Urothelium cell line (cell line): ENCODE measurements around the gene LPAR2.
A peak's percentile ranks its signal among the peaks of the same experiment; 100 is the strongest.
"Not testable (repeated sequence)": the region's sequence is repeated elsewhere in the genome, so short reads cannot be mapped to it uniquely, and the experiment has no call there.

Experiments used
- DNase-seq: peaks from one replicate; pipeline ENCODE4 v3.0.0; 2011; ENCODE audit warnings: low spot score, mixed read lengths
- FAIRE-seq: peaks from 2 replicates; lab custom pipeline; 2011; peaks lifted over from hg19 to GRCh38; lab: Jason Lieb, UNC

LPAR2 gene

DNA sequence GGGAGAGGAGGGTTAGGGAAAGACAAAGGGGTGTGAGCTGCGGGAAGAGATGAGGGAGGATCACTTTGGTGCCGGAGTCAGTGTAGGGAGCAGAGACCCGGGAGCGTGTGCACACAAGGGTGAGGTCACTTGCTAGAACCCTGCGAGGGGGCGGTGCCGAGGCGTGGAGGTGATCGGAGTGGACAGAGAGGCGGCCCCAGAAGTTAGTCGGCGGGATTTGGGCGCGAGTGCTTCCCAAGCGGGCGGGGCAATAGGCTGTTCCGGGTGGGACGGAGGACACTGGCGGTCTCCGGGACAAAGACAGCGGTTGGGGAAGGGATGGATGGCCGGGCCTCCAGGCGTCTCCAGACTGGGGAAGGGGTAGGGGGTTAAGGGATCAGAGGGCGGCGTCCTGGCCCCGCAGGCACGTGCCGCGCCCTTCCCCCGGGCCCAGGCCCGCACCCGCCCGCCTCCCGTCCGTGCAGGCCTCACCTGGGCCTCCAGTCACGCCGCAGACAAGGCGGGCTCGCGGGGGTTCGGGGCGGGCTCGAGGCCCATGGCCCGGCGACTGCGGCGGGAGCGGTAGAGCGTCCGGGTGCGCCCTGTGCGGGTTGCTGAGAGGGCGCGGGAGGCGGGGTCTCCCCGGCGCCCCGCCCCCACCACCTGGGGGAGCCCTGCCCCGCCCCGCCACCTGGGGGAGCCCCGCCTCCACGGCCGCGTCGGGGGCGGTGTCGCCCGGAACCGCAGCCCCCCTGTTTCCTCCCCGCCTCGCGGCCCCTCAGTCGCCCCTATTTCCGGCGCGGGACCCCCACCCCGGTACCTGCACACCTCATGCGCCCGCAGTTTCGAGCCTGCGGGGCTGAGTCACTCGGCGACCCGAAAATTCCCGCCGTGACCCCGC is at the start of gene LPAR2:
LPAR2 (minus strand) TSS at position 600 of the 880 bp plus-strand sequence. CDS start 945 bp downstream, outside the sequence.
- DNase-seq (no peak), FAIRE-seq (no peak)

DNA sequence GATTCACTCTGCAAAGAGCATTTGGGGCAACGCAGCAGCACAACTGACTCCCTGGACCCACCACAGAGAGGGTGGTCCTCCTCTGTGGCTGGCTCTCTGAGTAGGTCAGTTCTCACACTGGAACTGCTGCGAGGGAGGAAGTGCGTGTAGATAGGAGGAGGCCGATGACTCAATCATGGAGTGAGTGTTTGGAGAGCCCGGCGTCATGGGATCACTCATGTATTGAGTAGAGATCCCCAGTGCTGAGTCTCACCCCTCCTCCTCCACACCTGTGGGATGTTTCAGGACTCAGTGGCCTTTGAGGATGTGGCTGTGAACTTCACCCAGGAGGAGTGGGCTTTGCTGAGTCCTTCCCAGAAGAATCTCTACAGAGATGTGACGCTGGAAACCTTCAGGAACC is 49.6 kb upstream of the LPAR2 start:
- DNase-seq, result no peak

DNA sequence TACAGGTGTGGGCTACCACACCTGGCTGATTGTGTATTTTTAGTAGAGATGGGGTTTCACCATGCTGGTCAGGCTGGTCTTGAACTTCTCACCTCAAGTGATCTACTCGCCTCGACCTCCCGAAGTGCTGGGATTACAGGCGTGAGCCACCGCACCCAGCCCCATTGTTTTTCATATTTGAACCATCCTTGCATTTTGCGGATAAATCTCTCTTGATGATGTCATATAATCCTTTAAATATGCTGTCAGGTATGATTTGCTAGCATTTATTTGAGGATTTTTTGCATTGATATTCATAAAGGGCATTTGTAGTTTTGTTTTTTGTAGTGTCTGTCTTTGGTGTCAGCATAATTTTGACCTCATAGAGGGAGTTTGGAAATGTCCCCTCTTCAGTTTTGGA is 46.3 kb upstream of the LPAR2 start:
- DNase-seq (no peak), FAIRE-seq (no peak)

More for the DNA sequence above, 49.6 kb upstream of the LPAR2 start:
- no peak for FAIRE-seq

DNA sequence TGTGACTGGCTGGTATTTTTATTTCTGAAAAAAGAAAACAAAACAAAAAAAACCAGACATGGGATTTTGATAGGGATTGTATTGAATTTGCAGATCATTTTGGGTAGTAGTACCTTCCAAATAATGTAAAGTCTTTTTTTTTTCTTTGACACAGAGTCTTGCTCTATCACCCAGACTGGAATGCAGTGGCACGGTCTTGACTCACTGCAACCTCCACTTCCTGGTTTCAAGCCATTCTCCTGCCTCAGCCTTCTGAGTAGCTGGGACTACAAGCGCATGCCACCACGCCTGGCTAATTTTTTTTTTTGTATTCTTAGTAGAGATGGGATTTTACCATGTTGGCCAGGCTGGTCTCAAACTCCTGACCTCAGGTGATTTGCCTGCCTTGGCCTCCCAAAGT is 44.8 kb upstream of the LPAR2 start:
- no peak for DNase-seq
- FAIRE-seq, result no peak

DNA sequence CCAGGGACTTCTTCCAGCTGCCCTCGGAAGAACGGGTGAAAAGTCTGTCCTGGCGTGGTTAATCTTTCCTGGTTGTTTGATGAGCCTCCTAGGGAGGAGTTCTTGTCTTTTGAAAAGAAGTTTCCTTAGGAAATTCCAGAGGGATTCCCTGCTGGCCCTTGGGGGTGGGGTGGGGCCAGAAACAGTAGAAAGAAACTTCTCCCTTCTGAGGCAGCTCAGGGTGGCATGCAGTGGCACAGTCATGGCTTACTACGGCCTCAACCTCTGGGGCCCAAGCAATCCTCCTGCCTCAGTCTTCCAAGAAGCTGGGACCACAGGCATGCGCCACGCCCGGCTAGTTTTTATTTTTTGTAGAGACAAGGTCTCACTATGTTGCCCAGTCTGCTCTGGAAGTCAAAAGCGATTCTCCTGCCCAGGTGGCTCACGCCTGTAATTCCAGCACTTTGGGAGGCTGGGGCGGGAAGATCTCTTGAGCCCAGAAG is 42.1 kb upstream of the LPAR2 start:
- no peak for FAIRE-seq
- no peak for DNase-seq

DNA sequence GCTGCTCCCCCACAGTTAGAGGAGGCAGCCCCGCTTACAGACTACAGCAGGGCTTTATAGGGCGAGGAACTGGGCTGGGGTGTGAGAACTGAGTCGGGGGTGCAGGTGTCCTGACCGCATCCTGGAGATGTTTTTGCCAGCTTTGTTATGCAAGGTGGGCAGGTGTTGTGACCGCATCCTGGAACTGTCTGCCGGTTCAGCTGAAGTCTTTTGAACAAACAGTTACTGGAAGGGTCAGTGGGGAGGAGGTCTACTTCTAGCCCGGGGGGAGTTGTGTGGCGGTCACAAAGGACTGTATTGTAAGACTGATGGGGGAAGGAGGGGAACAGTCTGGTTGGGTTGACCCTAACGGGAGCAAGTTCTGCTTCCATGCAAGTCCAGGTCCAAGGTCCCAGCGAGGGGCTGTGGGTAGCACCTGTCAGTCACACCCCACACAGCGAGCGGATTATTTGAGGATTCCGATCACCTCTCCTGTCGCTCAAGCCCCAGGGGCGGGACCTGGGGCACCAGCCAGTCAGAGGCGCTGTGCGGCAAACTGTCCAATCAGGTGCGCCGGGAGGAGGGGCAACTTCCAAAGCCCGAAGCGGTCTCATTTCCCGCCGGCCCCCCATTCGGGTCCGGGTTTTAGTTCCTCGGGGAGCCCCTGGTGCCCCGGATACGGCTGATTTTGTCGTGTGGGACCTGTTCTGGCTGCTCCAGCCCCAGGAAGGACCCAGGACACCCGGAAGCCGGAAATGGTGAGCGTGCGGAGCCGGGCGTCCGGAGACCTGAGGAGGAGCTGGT is 40.4 kb upstream of the LPAR2 start, which contains the start of gene ZNF101:
ZNF101 (plus strand) TSS at position 610 of the 783 bp plus-strand sequence; CDS start at position 735, 125 bp downstream.
- FAIRE-seq (no peak), DNase-seq (peak; percentile 70)

DNA sequence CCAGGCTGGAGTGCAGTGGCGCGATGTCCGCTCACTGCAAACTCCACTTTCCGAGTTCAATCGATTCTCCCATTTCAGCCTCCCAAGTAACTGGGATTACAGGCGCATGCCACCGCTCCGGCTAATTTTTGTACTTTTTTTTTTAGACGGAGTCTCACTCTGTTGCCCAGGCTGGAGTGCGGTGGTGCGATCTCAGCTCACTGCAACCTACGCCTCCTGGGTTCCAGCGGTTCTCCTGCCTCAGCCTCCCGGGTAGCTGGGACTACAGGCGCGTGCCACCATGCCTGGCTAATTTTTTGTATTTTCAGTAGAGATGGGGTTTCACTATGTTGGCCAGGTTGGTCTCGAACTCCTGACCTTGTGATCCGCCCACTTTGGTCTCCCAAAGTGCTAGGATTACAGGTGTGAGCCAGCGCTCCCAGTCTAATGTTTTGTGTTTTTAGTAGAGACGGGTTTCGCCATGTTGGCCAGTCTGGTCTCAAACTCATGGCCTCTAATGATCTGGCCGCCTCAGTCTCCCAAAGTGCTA is 37.5 kb upstream of the LPAR2 start:
- FAIRE-seq, DNase-seq: not testable (repeated sequence)

DNA sequence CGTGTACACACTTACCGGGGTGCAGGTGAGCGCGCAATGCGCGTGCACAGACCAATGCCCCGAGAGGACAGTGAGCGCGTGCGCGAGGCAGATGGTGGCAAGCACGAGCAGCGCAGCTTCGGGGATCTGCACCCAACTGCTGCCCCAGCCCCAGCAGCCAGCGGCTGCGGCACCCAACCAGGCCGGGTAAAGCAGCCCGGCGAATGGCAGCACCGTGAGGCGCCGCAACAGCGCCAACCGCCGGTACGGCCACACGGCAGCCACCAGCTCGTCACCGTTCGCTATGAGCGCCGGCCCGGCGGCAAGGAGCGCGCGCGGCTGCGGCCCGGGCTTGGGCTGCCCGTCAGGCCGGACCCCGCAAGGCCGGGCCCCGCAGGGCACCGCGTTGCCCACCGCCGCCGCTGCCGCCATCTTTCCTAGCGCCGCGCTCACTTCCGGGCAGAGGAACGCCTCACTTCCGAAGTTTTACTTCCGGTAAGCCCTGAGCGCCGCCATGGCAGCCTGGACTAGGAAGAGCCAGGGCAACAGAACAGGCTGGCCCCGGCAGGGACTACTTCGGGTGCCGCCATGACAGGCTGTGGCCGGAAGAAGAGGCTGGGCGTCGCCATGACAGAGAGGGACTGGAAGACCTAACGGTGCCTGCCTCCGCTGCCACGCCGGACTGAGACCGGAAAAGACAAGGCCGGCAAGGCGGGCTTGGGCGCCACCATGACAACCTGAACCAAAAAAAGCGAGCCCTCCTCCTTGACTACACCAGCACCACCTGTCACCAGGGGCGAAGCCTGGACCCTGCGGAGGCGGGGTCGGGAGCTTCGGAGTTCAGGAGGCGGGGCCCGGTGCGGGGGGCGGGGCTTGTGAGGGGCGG is 35.5 kb upstream of the LPAR2 start, which contains the start of gene ATP13A1:
ATP13A1 (minus strand) TSS at position 421 of the 865 bp plus-strand sequence; CDS start at position 411, 10 bp downstream.
- DNase-seq (peak; percentile 64), FAIRE-seq (no peak)

DNA sequence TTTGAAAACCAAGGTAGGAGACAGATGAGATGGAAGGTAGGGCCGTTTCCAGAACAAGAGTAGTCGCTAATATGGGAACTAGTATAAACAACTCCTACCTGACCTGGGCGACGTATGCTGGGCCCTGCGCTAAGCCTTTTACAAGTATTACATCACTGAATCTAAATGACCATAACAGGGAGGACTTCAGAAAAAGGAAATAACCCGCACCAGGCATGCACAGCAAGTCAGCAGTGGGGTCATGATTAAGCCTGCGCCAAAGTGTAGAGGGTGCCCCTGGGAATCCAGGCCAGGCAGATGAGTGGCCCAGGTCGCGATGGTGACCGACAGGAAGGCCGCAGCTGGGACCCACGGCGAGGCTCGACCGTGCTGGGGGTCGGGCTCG is 34.8 kb upstream of the LPAR2 start:
- no peak for DNase-seq
- FAIRE-seq, result no peak

DNA sequence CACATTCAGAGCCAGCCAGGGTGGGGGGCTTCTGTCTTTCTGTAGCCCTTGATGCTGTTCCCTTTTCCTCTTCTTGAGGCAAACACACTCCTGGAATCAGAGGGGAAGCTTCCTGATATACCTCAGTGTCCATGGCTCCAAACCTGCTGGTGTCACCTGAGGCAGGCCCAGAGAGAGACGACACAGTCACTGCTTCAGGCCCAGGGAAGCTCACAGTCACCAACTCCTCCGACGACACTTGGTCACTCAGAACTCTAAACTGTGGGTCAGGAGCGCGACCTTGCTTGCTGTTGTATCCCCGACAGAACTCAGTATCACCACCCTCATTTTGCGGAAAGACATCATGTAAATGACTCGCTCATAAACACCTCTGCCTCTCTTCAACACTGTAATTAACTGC is 34.3 kb upstream of the LPAR2 start:
- FAIRE-seq (no peak), DNase-seq (no peak)

DNA sequence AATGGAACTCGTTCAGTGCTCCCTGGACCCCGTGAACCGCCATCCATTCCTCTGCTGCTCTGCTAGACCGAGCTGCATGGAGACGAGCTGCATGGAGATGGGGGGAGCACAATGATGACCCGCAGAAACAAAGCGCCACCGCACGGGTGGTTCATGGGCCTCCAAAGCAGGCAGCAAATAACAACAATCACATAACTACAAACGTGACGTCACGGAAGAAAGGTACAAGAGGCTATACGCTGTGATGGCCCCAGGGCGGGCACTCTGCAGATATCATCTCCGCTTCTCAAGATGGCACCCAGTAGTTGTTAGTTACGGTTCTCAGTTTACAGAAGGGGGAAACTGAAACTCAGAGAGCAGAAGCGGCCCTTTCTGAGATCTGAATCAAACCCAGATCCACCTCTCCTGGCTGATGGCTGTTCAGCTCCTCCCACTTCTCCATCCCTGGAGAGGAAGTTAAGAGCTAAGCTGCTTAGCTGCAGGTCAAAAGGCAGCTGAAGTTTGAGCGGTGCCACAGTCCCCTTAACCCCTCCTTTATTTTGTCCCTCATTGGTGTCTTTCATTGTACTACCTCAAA is 33.7 kb upstream of the LPAR2 start:
- DNase-seq (no peak), FAIRE-seq (no peak)

DNA sequence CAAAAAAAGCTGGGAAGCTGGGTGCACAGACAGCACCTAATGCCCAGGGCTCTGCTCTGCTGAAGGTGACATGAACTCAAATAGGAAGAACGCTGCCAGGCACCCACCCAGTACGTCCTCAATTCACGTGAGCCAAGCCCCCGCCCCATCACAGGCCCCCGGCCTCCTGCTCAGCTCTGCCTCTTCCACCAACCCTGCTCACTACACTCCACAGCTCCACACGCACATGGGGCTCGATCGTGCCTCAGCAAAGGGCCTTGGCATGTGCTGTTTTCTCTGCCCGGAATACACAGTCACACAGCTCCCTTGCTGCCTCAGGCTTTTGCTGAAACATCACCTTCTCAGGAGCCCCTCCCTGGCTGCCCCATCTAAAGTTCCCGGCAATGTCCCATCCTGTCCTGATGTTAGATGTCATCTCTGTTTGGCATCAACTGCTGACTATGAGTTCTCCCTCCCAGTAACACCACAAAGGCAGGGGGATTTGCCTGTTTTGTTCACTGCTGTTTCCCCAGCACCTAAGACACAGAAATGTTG is 33.2 kb upstream of the LPAR2 start:
- DNase-seq (no peak), FAIRE-seq (no peak)

DNA sequence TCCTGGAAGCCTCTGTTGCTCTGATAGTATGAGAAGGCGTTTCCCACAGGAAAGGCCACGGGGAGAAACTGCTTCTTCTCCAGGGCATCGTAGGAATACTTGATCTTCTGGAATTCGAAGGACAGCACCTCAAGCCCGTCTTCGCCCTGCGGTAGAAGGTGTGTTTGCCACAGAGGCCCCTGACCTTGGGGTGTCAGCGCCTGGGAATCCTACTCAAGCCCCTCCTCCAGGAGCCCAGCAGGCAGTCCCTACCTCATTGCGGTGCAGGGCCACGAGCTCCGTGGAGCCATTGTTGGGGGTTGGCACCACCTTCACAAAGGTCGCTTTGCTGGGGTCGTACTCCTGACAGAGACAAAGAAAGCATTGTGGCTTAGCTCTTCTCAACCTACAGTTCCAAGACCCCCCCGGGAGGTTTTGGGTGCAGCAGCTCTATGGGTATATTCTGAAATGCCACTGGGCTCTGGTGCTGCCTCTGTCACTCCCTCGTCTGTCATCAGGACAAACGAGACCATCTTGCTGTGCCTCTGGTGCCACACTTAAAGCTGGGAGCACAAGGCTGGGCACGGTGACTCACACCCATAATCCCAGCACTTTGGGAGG is 31.7 kb upstream of the LPAR2 start:
- DNase-seq (no peak), FAIRE-seq (no peak)

DNA sequence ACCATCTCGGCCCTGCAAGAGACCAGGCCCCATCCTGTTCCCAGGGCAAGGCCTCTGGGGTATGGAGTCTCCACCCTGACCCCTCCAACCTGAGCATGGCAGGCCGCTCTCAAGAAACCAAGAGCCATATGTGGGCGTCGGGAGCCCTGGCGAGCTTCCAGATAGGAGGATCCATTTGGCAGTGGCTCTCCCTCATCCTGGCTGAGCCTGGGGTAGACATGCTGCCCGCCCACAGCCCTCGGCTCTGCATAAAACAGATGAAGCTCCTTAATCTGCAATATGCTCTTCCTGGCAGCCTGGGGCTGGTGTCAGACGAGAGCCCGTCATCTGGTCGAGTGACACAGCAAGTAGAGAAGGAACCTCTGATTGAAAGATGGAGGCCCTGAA is 29.4 kb upstream of the LPAR2 start:
- no peak for DNase-seq
- no peak for FAIRE-seq

DNA sequence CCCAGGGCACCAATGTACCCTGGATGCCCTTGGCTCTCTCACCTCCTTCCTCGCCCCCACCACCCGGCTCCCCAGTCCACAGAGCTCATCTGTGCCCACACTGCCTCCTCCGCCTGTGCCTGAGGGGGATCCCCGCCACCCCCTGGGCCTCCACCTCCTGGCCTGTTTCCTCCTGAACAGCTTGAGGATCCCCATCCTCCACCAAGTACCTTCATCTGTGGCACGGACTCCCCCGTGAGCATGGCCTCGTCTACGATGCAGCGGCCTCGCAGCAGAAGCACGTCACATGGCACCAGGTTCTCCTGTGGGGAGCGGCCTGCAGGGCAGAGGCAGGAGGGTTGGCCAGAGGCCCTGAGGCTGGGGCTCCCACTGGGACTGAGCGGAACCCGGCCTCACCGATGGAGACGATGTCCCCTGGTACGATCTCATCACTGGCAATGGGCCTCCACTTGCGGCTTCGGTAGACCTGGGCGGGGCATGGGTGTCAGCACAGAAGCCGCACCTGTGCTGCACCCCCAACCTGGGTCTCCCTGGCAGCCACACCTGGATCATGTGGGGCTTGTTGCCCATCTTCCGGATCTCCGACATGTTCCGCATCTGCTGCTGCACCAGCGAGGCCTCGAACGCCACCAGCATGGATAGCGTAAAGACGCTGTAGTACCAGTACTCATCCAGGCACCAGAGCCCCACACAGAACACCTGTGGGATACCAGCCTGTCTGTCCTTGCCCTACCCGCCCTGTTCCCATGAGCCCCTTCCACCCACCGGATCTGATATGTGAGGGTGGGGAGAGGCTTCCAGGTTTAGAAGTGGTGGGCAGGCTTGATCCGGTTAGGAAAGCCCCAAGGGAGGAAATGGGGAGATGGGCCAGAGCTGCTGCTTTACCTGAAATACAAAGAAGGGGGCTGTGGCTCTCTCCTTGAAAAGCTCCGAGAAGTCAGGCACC is 28.7 kb upstream of the LPAR2 start:
- DNase-seq (no peak), FAIRE-seq (no peak)

DNA sequence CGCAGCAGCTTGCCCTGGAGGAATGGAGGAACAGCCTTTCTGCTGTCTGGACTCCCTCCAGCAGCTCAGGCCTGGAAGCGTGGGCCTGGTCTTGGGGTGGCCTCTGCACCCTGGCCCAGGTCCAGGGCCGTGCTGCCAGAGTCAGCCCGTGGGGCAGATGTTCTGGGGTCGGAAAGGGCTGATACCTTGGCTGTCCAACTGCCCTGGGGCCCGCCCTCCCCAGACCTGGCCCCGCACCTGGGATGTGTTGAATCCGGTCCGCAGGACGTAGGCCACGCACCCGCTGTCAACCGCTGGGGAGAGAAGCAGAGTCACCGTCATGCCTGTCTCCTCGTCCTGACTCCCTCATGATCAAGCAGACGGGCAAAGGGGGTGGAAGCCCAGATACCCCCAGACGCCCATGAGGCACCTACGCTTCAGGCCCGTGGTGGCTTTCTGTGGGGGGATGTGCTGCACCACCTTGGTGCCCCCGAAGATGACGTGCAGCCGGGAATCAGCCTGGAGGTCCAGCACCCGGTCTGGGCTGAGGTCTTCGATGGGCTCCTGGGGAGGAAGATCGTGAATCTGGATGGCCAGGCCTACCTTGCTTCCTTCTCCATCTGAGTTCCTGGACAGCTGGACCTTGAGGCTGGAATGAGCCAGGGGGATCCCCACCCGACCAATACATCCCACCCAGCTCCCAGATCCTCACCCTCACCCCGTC is 27.8 kb upstream of the LPAR2 start:
- DNase-seq (no peak), FAIRE-seq (no peak)

DNA sequence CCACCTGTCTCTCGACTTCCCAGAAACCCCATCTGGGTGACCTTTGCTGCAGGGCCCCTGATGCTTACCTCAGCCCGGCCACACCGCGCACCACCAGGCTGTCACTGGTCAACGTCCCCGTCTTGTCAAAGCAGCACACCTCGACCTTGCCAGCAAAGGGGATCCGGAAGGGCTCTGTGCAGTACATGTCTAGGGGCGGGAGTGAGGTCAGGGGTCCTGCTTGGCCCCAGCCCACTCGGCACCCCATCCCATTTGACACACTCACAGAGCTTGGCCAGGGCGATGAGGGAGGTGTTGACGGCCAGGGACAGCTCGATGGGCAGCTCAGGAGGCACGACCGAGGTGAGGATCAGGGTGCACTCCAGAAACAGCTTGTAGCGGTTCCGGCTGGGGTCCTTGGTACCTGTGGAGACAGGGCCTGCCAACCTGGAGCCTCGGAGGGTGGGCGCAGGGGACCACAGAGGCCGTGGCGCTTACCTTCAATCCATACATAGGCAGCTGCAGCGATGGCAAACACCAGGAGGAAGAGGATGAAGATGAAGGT is 27.1 kb upstream of the LPAR2 start:
- FAIRE-seq (no peak), DNase-seq (no peak)
